WTC11 (cell line): Measurements from ENCODE around the gene ARMH4. TPM values are rescaled to one million over a fixed set of nuclear protein-coding genes. Genes with fewer than 3 reads are reported as not detected.
A peak's percentile ranks its signal among the peaks of the same experiment; 100 is the strongest.

Source experiments
- ATAC-seq: fragments of 200-7000 bp; cut with Tn5 transposase; 2 replicates; pipeline ENCODE4 v1.10.0; 2021; ENCODE audit warnings: mild to moderate bottlenecking, moderate library complexity
- CTCF ChIA-PET: fragments of 300-600 bp; sonication (Branson Sonifier 250); formaldehyde crosslinking; loops from one replicate; lab custom pipeline; 2021; ENCODE audit warnings: antibody characterized with exemption; lab: Charles Lee
- POLR2A ChIA-PET: fragments of 350-600 bp; sonication (Branson Sonifier 250); formaldehyde crosslinking; loops from one replicate; lab custom pipeline; 2021; ENCODE audit warnings: antibody characterized with exemption; lab: Charles Lee
- DNase-seq: peaks from one replicate; pipeline ENCODE4 v3.0.0; 2021; ENCODE audit warnings: low spot score
- H3K27ac Mint-ChIP-seq: 2 replicates; pipeline ENCODE4 v1.8.0; 2021; ENCODE audit warnings: mixed read lengths
- H3K27me3 Mint-ChIP-seq: 2 replicates; pipeline ENCODE4 v1.8.0; 2021; ENCODE audit warnings: low read depth, mild to moderate bottlenecking, moderate library complexity, mixed read lengths
- H3K36me3 Mint-ChIP-seq: 2 replicates; pipeline ENCODE4 v1.8.0; 2021; ENCODE audit warnings: mixed read lengths
- H3K4me1 Mint-ChIP-seq: 2 replicates; pipeline ENCODE4 v1.8.0; 2022; ENCODE audit warnings: mixed read lengths
- H3K4me3 Mint-ChIP-seq: 2 replicates; pipeline ENCODE4 v1.8.0; 2021; ENCODE audit warnings: mild to moderate bottlenecking, moderate library complexity, mixed read lengths
- H3K9me3 Mint-ChIP-seq: 2 replicates; pipeline ENCODE4 v1.8.0; 2021; ENCODE audit warnings: mixed read lengths
- ATF3 ChIP-seq: sonication (generic); formaldehyde crosslinking; conservative IDR thresholded peaks from 2 replicates; pipeline ENCODE4 v1.8.1; 2022; ENCODE audit warnings: mild to moderate bottlenecking, missing genetic modification reagents
- CBFB ChIP-seq: sonication (generic); formaldehyde crosslinking; IDR thresholded peaks from 2 replicates; pipeline ENCODE4 v1.8.1; 2022; ENCODE audit warnings: mild to moderate bottlenecking, low read depth, missing genetic modification reagents
- CDX4 ChIP-seq: fragments of 250-450 bp; sonication (Bioruptor Pico); IDR thresholded peaks from 2 replicates; pipeline ENCODE4 v1.9.0; 2021; ENCODE audit warnings: moderate library complexity, mild to moderate bottlenecking, inconsistent platforms, borderline replicate concordance
- CREM ChIP-seq: sonication (generic); formaldehyde crosslinking; IDR thresholded peaks from 2 replicates; pipeline ENCODE4 v1.8.1; 2022; ENCODE audit warnings: mild to moderate bottlenecking, missing genetic modification reagents, moderate library complexity
- EMX1 ChIP-seq: fragments of 250-450 bp; sonication (Bioruptor Pico); IDR thresholded peaks from 2 replicates; pipeline ENCODE4 v1.8.0; 2021; ENCODE audit warnings: mild to moderate bottlenecking
- ETV6 ChIP-seq: sonication (generic); formaldehyde crosslinking; IDR thresholded peaks from 2 replicates; pipeline ENCODE4 v1.8.1; 2022; ENCODE audit warnings: mild to moderate bottlenecking, missing genetic modification reagents
- GABPB1 ChIP-seq: sonication (generic); formaldehyde crosslinking; IDR thresholded peaks from 2 replicates; pipeline ENCODE4 v1.8.1; 2023; ENCODE audit warnings: mild to moderate bottlenecking, missing genetic modification reagents
- HMGXB4 ChIP-seq: sonication (generic); formaldehyde crosslinking; IDR thresholded peaks from 2 replicates; pipeline ENCODE4 v1.8.1; 2023; ENCODE audit warnings: mild to moderate bottlenecking, moderate library complexity, missing genetic modification reagents
- IRF2 ChIP-seq: sonication (generic); formaldehyde crosslinking; IDR thresholded peaks from 2 replicates; pipeline ENCODE4 v1.8.0; 2022; ENCODE audit warnings: low read depth, missing genetic modification reagents, borderline replicate concordance
- JAZF1 ChIP-seq: fragments of 250-450 bp; sonication (Bioruptor Pico); IDR thresholded peaks from 2 replicates; pipeline ENCODE4 v1.9.0; 2021; ENCODE audit warnings: moderate library complexity, mild to moderate bottlenecking, inconsistent platforms
- NFE2L1 ChIP-seq: sonication (generic); formaldehyde crosslinking; IDR thresholded peaks from 2 replicates; pipeline ENCODE4 v1.8.1; 2023; ENCODE audit warnings: missing genetic modification reagents
- NFYB ChIP-seq: sonication (generic); formaldehyde crosslinking; conservative IDR thresholded peaks from 2 replicates; pipeline ENCODE4 v1.8.0; 2022; ENCODE audit warnings: low read depth, missing genetic modification reagents
- PRRX2 ChIP-seq: fragments of 250-450 bp; sonication (Bioruptor Pico); IDR thresholded peaks from 2 replicates; pipeline ENCODE4 v1.8.0; 2021; ENCODE audit warnings: mild to moderate bottlenecking
- TCF7 ChIP-seq: sonication (generic); formaldehyde crosslinking; IDR thresholded peaks from 2 replicates; pipeline ENCODE4 v1.8.0; 2022; ENCODE audit warnings: mild to moderate bottlenecking, low read depth, missing genetic modification reagents, moderate library complexity
- TEAD1 ChIP-seq: sonication (generic); formaldehyde crosslinking; IDR thresholded peaks from 2 replicates; pipeline ENCODE4 v1.8.0; 2022; ENCODE audit warnings: mild to moderate bottlenecking, missing genetic modification reagents
- ZBTB21 ChIP-seq: sonication (generic); formaldehyde crosslinking; IDR thresholded peaks from 2 replicates; pipeline ENCODE4 v1.8.1; 2023; ENCODE audit warnings: mild to moderate bottlenecking, missing genetic modification reagents, borderline replicate concordance
- ZBTB43 ChIP-seq: sonication (generic); formaldehyde crosslinking; IDR thresholded peaks from 2 replicates; pipeline ENCODE4 v1.8.1; 2023; ENCODE audit warnings: mild to moderate bottlenecking, missing genetic modification reagents
- ZNF121 ChIP-seq: sonication (generic); formaldehyde crosslinking; IDR thresholded peaks from 2 replicates; pipeline ENCODE4 v1.8.0; 2023; ENCODE audit warnings: missing genetic modification reagents
- ZNF317 ChIP-seq: sonication (generic); formaldehyde crosslinking; IDR thresholded peaks from 2 replicates; pipeline ENCODE4 v1.8.1; 2023; ENCODE audit warnings: low read depth, mild to moderate bottlenecking, moderate library complexity, missing genetic modification reagents, borderline replicate concordance
- ZNF416 ChIP-seq: fragments of 250-450 bp; sonication (Bioruptor Pico); IDR thresholded peaks from 2 replicates; pipeline ENCODE4 v1.9.0; 2021; ENCODE audit warnings: mild to moderate bottlenecking, inconsistent platforms
- ZNF423 ChIP-seq: fragments of 250-450 bp; sonication (Bioruptor Pico); IDR thresholded peaks from 2 replicates; pipeline ENCODE4 v2.1.2; 2022; ENCODE audit warnings: mild to moderate bottlenecking, moderate library complexity
- ZSCAN18 ChIP-seq: fragments of 250-450 bp; sonication (Bioruptor Pico); IDR thresholded peaks from 2 replicates; pipeline ENCODE4 v2.1.2; 2022; ENCODE audit warnings: mild to moderate bottlenecking, moderate library complexity
- total RNA-seq: library from RNA; stranded (reverse); gene quantifications from 3 replicates; pipeline ENCODE4 v1.2.3, GENCODE V29; 2021
- TF ChIP-seq, protein P1 (sequence below): fragments of 250-450 bp; sonication (Bioruptor Pico); IDR thresholded peaks from 2 replicates; pipeline ENCODE4 v1.9.0; 2021; ENCODE audit warnings: mild to moderate bottlenecking
- TF ChIP-seq, protein P2 (sequence below): sonication (generic); formaldehyde crosslinking; IDR thresholded peaks from 2 replicates; pipeline ENCODE4 v1.8.1; 2022; ENCODE audit warnings: mild to moderate bottlenecking, missing genetic modification reagents, moderate library complexity, borderline replicate concordance
- TF ChIP-seq, protein P3 (sequence below): sonication (generic); formaldehyde crosslinking; IDR thresholded peaks from 2 replicates; pipeline ENCODE4 v1.8.1; 2022; ENCODE audit warnings: missing genetic modification reagents, borderline replicate concordance

Gene ARMH4
- total RNA-seq, 1 experiment from 2014 or later = 12.2 TPM

- Mint-ChIP-seq H3K4me3 (no peak overlapping the region), H3K36me3 (no peaks in the 10 kb centered on the region), H3K9me3 (no peaks in the 10 kb centered on the region), H3K27me3 (no peaks in the 10 kb centered on the region), H3K27ac (no peak overlapping the region), H3K4me1 (peaks cover 20% of the 10 kb centered on the region)
- TF ChIP-seq, protein P1, sequence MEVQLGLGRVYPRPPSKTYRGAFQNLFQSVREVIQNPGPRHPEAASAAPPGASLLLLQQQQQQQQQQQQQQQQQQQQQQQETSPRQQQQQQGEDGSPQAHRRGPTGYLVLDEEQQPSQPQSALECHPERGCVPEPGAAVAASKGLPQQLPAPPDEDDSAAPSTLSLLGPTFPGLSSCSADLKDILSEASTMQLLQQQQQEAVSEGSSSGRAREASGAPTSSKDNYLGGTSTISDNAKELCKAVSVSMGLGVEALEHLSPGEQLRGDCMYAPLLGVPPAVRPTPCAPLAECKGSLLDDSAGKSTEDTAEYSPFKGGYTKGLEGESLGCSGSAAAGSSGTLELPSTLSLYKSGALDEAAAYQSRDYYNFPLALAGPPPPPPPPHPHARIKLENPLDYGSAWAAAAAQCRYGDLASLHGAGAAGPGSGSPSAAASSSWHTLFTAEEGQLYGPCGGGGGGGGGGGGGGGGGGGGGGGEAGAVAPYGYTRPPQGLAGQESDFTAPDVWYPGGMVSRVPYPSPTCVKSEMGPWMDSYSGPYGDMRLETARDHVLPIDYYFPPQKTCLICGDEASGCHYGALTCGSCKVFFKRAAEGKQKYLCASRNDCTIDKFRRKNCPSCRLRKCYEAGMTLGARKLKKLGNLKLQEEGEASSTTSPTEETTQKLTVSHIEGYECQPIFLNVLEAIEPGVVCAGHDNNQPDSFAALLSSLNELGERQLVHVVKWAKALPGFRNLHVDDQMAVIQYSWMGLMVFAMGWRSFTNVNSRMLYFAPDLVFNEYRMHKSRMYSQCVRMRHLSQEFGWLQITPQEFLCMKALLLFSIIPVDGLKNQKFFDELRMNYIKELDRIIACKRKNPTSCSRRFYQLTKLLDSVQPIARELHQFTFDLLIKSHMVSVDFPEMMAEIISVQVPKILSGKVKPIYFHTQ (CRISPR knock-in tag) = no peak
- TF ChIP-seq GABPB1 (CRISPR knock-in tag) (no peak), ETV6 (CRISPR knock-in tag) (no peak), NFE2L1 (CRISPR knock-in tag) (no peak), ZBTB43 (no peak), HMGXB4 (CRISPR knock-in tag) (no peak), ZNF317 (CRISPR knock-in tag) (no peak), ZNF416 (no peak), ZNF121 (no peak), PRRX2 (CRISPR knock-in tag) (no peak), TEAD1 (CRISPR knock-in tag) (no peak), ATF3 (CRISPR knock-in tag) (no peak), EMX1 (no peak), IRF2 (CRISPR knock-in tag) (no peak), CREM (CRISPR knock-in tag) (no peak), CBFB (no peak), TCF7 (CRISPR knock-in tag) (no peak)
- TF ChIP-seq, protein P2, sequence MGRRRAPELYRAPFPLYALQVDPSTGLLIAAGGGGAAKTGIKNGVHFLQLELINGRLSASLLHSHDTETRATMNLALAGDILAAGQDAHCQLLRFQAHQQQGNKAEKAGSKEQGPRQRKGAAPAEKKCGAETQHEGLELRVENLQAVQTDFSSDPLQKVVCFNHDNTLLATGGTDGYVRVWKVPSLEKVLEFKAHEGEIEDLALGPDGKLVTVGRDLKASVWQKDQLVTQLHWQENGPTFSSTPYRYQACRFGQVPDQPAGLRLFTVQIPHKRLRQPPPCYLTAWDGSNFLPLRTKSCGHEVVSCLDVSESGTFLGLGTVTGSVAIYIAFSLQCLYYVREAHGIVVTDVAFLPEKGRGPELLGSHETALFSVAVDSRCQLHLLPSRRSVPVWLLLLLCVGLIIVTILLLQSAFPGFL (CRISPR knock-in tag) = no peak
- ChIA-PET CTCF (no interaction called here), POLR2A (no interaction called here)
- peak; percentile 71 for ATAC-seq
- DNase-seq = no peak
Observed at GRCh38 chr14:58078068-58078467, 73.9 kb downstream of the ARMH4 start.

DNA sequence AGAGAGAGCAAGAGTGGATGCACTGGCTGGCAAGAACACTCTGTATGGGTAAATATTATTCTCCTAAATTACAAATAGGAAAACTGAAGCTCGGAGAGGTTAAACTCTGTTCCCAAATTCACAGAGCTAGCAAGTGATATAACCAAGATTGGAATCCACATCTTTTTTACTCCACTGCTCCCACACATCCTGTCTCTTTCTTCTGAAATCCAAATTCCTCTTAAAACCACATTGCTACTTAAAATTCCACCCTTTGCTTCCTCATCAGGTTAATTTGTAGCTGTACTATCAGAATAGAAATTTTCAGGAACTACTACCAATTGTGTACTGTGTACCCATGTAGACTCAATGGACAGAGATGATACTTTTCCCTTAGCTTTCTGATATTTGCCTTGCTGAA, 74.4 kb downstream of the ARMH4 start:
- TF ChIP-seq ZNF423 = no peak
- TF ChIP-seq CDX4 (CRISPR knock-in tag) = no peak
- no peak for TF ChIP-seq ZSCAN18
- TF ChIP-seq ETV6 (CRISPR knock-in tag) = no peak
- no peak for TF ChIP-seq NFYB (CRISPR knock-in tag)
- TF ChIP-seq, protein P3, sequence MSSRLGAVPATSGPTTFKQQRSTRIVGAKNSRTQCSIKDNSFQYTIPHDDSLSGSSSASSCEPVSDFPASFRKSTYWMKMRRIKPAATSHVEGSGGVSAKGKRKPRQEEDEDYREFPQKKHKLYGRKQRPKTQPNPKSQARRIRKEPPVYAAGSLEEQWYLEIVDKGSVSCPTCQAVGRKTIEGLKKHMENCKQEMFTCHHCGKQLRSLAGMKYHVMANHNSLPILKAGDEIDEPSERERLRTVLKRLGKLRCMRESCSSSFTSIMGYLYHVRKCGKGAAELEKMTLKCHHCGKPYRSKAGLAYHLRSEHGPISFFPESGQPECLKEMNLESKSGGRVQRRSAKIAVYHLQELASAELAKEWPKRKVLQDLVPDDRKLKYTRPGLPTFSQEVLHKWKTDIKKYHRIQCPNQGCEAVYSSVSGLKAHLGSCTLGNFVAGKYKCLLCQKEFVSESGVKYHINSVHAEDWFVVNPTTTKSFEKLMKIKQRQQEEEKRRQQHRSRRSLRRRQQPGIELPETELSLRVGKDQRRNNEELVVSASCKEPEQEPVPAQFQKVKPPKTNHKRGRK (CRISPR knock-in tag) = no peak
- TF ChIP-seq ZNF317 (CRISPR knock-in tag) = no peak
- TF ChIP-seq ZBTB43 = no peak
- no peak for TF ChIP-seq JAZF1
- no peak for TF ChIP-seq ZBTB21 (CRISPR knock-in tag)
- no peaks in the 10 kb centered on the region for H3K36me3 Mint-ChIP-seq
- peaks cover 16% of the 10 kb centered on the region for H3K4me1 Mint-ChIP-seq
- no peak for ATAC-seq
- H3K27me3 Mint-ChIP-seq = no peaks in the 10 kb centered on the region
- no peak overlapping the region for H3K4me3 Mint-ChIP-seq
- ChIA-PET POLR2A (no interaction called here), CTCF (no interaction called here)
- DNase-seq = no peak
- no peak overlapping the region for H3K27ac Mint-ChIP-seq
- H3K9me3 Mint-ChIP-seq = no peaks in the 10 kb centered on the region
